Measurements from ENCODE around the gene MAGEB17. TPM values are rescaled to one million over a fixed set of nuclear protein-coding genes. Genes with fewer than 3 reads are reported as not detected.

Gene MAGEB17
- polyA plus RNA-seq (2011; rRNA removed) (not detected in 2 replicates), polyA plus RNA-seq (2017; fragmentation: RNase III; extraction: RNeasy Plus Mini Kit Qiagen cat#74134 plus additional on column Dnase treatment) (not detected in 3 replicates), polyA minus RNA-seq (2011; rRNA and poly(A)+ RNA removed) (not detected in 2 replicates)
- polyA plus RNA-seq (2012; cell fraction: cytosol; rRNA removed), result not detected in 2 replicates
- 0.06 TPM in 1 of 2 replicates, not detected in the other for polyA plus RNA-seq (2012; cell fraction: nucleus; rRNA removed)

GRCh38 chrX:16167181-16167580 is at the start of gene MAGEB17:
TSS of gene MAGEB17 (plus strand) at chrX:16167481. CDS start at chrX:16170383, 2,902 bp downstream.
- FAIRE-seq, result no peak
- Histone ChIP-seq H3K4me3 (no peak within 1 kb of the TSS), H3K4me2 (no peak within 1 kb of the TSS), H3K4me1 (no peaks in the 10 kb centered on the region), H3K27ac (no peak within 1 kb of the TSS), H3K9me3 (no peaks in the 10 kb centered on the region)
- WGBS (ENCODE audit: missing lambda C conversion rate), result 41% methylated on average over 5 of the region's 5 CpGs
- ChIA-PET POLR2A (no interaction called here), CTCF (no interaction called here)
- DNase-seq (ENCODE audit: low read depth in 1 of 2, low spot score in 1 of 2), result no peak
- TF ChIP-seq HMGXB4 (CRISPR knock-in tag; IDR thresholded peaks at IDR 0.05; ENCODE audit: borderline replicate concordance), result no peak
- no peak for TF ChIP-seq E2F6 (IDR thresholded peaks at IDR 0.05; ENCODE audit: borderline replicate concordance, low read depth)
- TF ChIP-seq CBX2 (IDR thresholded peaks at IDR 0.05; ENCODE audit: borderline replicate concordance, low read depth), result no peak
- TF ChIP-seq TFCP2L1 (CRISPR knock-in tag; IDR thresholded peaks at IDR 0.05), result no peak
- TF ChIP-seq SMC3 (IDR thresholded peaks at IDR 0.05), result no peak
- no peak for TF ChIP-seq RNF2 (IDR thresholded peaks at IDR 0.05; ENCODE audit: borderline replicate concordance, low read depth)
- TF ChIP-seq CBX8 (IDR thresholded peaks at IDR 0.05), result no peak
- TF ChIP-seq ATOH8 (CRISPR knock-in tag; IDR thresholded peaks at IDR 0.05; ENCODE audit: low read depth), result no peak
- no peak for TF ChIP-seq FOSL2 (IDR thresholded peaks at IDR 0.05)
- TF ChIP-seq FOSL2 (CRISPR knock-in tag; IDR thresholded peaks at IDR 0.05), result no peak
- TF ChIP-seq HOXB13 (CRISPR knock-in tag; IDR thresholded peaks at IDR 0.05; ENCODE audit: low read depth), result no peak
- ATAC-seq, result no peak

GRCh38 chrX:16119353-16120220 is 47.7 kb upstream of the MAGEB17 start:
- CTCF ChIA-PET, result no interaction called here
- no peak for TF ChIP-seq ESRRA (IDR thresholded peaks at IDR 0.05; ENCODE audit: borderline replicate concordance, low read length)
- no peak for TF ChIP-seq RNF2 (IDR thresholded peaks at IDR 0.05; ENCODE audit: borderline replicate concordance, low read depth)
- no peak for TF ChIP-seq POLR2A (IDR thresholded peaks at IDR 0.05; ENCODE audit: low read length)
- no peak for TF ChIP-seq SREBF2 (IDR thresholded peaks at IDR 0.05)
- TF ChIP-seq NR3C1 (IDR thresholded peaks at IDR 0.05), result no peak
- no peak for TF ChIP-seq HOXB5 (CRISPR knock-in tag; IDR thresholded peaks at IDR 0.05)
- TF ChIP-seq FOSL2 (IDR thresholded peaks at IDR 0.05), result no peak
- no peak for TF ChIP-seq FOSL2 (CRISPR knock-in tag; IDR thresholded peaks at IDR 0.05)
- no peak for TF ChIP-seq EHMT2 (IDR thresholded peaks at IDR 0.05; ENCODE audit: low read depth)
- TF ChIP-seq CHD2 (IDR thresholded peaks at IDR 0.05; ENCODE audit: low read length, partially characterized antibody), result no peak
- TF ChIP-seq MYC (IDR thresholded peaks at IDR 0.05; ENCODE audit: borderline replicate concordance, low read length), result no peak
- no peak for TF ChIP-seq BHLHE40 (IDR thresholded peaks at IDR 0.05; ENCODE audit: low read depth, low read length)
- no peak for TF ChIP-seq CHD4 (IDR thresholded peaks at IDR 0.05; ENCODE audit: borderline replicate concordance)
- TF ChIP-seq ZNF302 (CRISPR knock-in tag; IDR thresholded peaks at IDR 0.05), result no peak
- no peak for TF ChIP-seq POLR2AphosphoS2 (conservative IDR thresholded peaks at IDR 0.05; ENCODE audit: low read length)
- no peak for TF ChIP-seq KDM5A (IDR thresholded peaks at IDR 0.05)
- no peak for TF ChIP-seq RCOR1 (IDR thresholded peaks at IDR 0.05; ENCODE audit: low read depth, low read length)
- no peak for TF ChIP-seq ELK1 (IDR thresholded peaks at IDR 0.05; ENCODE audit: low read depth, low read length)
- no peak for TF ChIP-seq SMC3 (IDR thresholded peaks at IDR 0.05)
- no peak for TF ChIP-seq CBX2 (IDR thresholded peaks at IDR 0.05; ENCODE audit: borderline replicate concordance, low read depth)
- no peak for ATAC-seq
- Histone ChIP-seq H3K4me3 (no peak overlapping the region), H3K9me3 (no peaks in the 10 kb centered on the region), H3K27ac (no peak overlapping the region), H3K4me2 (no peak overlapping the region), H3K4me1 (no peaks in the 10 kb centered on the region)
- POLR2A ChIA-PET, result no interaction called here
- peak in 1 of 2 experiments; percentile 4 for DNase-seq (ENCODE audit: low read depth in 1 of 2, low spot score in 1 of 2)
- 60% methylated on average over 5 of the region's 5 CpGs for WGBS (ENCODE audit: missing lambda C conversion rate)
- FAIRE-seq, result no peak

Measured in A549 (cell line).